Measurements from ENCODE around the gene NFIX. TPM values are rescaled to one million over a fixed set of nuclear protein-coding genes. Genes with fewer than 3 reads are reported as not detected.

The NFIX gene
- total RNA-seq, 1 experiment from 2014 or later = 144 TPM

DNA sequence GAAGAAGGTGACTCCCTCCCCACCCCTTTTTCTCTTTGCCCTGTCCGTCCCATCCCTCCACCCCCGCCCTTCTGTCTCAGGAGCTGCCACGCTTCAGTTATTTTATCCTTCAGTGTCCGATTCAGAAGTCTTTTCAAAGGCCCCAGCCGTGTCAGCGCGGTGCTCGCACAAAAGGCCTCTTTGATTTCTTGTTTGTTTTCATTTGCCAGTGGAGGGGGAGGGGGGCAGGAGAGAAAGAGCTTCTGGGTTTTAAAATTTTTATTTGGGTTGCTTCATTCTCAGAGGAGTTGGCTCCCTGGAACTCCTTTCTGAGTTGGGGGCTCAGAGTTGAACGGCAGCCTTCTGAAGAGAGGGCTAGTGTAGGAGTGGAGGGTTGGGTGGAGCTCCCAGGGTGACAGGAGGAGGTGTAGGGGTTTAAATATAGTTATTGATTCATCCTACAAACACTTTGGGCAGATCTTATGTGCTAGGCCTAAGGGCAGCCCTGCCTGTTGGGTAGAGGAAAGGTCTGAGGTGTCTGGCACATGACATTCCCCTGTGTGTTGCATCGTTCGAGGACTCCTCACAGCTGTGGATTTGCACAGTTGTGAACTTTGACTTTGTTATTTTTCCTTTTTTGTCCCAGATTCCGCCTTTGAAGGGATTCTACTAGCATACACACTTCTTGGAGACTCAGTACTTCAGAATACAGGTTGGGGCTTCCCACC lies 36.8 kb downstream of the NFIX start:
- H3K27me3 ChIP-seq (ENCODE audit: control insufficient read depth, insufficient read depth, low read length) = no peaks in the 10 kb centered on the region
- TF ChIP-seq, protein P1, sequence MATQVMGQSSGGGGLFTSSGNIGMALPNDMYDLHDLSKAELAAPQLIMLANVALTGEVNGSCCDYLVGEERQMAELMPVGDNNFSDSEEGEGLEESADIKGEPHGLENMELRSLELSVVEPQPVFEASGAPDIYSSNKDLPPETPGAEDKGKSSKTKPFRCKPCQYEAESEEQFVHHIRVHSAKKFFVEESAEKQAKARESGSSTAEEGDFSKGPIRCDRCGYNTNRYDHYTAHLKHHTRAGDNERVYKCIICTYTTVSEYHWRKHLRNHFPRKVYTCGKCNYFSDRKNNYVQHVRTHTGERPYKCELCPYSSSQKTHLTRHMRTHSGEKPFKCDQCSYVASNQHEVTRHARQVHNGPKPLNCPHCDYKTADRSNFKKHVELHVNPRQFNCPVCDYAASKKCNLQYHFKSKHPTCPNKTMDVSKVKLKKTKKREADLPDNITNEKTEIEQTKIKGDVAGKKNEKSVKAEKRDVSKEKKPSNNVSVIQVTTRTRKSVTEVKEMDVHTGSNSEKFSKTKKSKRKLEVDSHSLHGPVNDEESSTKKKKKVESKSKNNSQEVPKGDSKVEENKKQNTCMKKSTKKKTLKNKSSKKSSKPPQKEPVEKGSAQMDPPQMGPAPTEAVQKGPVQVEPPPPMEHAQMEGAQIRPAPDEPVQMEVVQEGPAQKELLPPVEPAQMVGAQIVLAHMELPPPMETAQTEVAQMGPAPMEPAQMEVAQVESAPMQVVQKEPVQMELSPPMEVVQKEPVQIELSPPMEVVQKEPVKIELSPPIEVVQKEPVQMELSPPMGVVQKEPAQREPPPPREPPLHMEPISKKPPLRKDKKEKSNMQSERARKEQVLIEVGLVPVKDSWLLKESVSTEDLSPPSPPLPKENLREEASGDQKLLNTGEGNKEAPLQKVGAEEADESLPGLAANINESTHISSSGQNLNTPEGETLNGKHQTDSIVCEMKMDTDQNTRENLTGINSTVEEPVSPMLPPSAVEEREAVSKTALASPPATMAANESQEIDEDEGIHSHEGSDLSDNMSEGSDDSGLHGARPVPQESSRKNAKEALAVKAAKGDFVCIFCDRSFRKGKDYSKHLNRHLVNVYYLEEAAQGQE (IDR thresholded peaks at IDR 0.05; ENCODE audit: insufficient read depth in 1 of 2, low read depth in 2 of 2, low read length in 1 of 2) = no peak
- TF ChIP-seq POLR2AphosphoS5 (IDR thresholded peaks at IDR 0.05; ENCODE audit: low read depth, low read length) (no peak), SIN3A (IDR thresholded peaks at IDR 0.05; ENCODE audit: borderline replicate concordance, insufficient read depth, low read depth, low read length) (no peak), TCF7L2 (IDR thresholded peaks at IDR 0.05; ENCODE audit: low read depth, low read length) (0 out of 2 replicates have a peak, but pooled peaks have one; percentile 29)
- TF ChIP-seq, protein P2, sequence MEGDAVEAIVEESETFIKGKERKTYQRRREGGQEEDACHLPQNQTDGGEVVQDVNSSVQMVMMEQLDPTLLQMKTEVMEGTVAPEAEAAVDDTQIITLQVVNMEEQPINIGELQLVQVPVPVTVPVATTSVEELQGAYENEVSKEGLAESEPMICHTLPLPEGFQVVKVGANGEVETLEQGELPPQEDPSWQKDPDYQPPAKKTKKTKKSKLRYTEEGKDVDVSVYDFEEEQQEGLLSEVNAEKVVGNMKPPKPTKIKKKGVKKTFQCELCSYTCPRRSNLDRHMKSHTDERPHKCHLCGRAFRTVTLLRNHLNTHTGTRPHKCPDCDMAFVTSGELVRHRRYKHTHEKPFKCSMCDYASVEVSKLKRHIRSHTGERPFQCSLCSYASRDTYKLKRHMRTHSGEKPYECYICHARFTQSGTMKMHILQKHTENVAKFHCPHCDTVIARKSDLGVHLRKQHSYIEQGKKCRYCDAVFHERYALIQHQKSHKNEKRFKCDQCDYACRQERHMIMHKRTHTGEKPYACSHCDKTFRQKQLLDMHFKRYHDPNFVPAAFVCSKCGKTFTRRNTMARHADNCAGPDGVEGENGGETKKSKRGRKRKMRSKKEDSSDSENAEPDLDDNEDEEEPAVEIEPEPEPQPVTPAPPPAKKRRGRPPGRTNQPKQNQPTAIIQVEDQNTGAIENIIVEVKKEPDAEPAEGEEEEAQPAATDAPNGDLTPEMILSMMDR (IDR thresholded peaks at IDR 0.05) = no peak
- H3K4me3 ChIP-seq (ENCODE audit: low read depth in 2 of 2, low read length in 2 of 2) = peak overlapping the region in 1 of 2 experiments; percentile 2; a peak in 1 of 4 replicates
- H3K27ac ChIP-seq (ENCODE audit: low read length) = peak overlapping the region; percentile 86
- ChIA-PET CTCF (interaction anchor here (0.7 to 1.1 kb wide), 3 partner anchors 11 to 30 kb away, joined by 3 to 5 read pairs (median 3); no protein-coding TSS in a partner anchor), POLR2A (no interaction called here)
- DNase-seq (ENCODE audit: low read depth, low spot score) = no peak
- H3K4me1 ChIP-seq (ENCODE audit: control insufficient read depth, insufficient read depth, low read length) = peaks cover 95% of the 10 kb centered on the region
- ATAC-seq = peak; percentile 41
- no peaks in the 10 kb centered on the region; the same call in 1 of the 2 replicates for H3K36me3 ChIP-seq (ENCODE audit: control insufficient read depth, insufficient read depth, low read length)
- intact Hi-C loops (cut with micrococcal nuclease; ENCODE audit: unreplicated experiment) (loop anchor here (10.0 kb wide), 2 partner anchors 47 to 63 kb away; no protein-coding TSS in a partner anchor), in situ Hi-C loops (cut with HindIII; ENCODE audit: low pct_unique_long_range_greater_than_20kb, low sequenced_read_pairs) (no loop called here)
- H3K9me3 ChIP-seq (ENCODE audit: control insufficient read depth, insufficient read depth, low read depth, low read length) = no peaks in the 10 kb centered on the region
- BruUV-seq (replicated peaks) = no TSS peak

DNA sequence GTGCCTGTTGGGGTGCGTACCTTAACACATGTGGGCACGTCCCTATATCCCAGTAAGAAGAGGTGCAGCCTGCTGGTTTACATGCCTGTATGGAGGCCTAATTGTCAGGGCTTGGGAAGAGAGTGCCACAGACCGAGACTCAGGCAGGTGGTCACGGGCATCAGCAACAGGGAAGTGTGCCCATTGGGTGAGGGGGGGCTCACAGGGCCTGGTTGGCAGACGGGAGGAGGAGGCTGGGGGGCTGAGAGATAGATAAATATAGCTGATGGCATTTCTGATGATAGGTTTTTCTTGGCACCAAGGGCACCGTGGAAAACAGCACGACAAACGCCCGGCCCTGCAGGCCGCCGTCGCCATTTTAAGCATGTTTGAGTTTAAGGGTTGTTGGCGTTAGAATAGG lies 37.6 kb downstream of the NFIX start:
- peaks cover 99% of the 10 kb centered on the region for H3K4me1 ChIP-seq (ENCODE audit: control insufficient read depth, insufficient read depth, low read length)
- ChIA-PET CTCF (interaction anchor here (1.1 kb wide), 1 partner anchor 12 kb away, joined by 3 read pairs; no protein-coding TSS in a partner anchor), POLR2A (no interaction called here)
- H3K9me3 ChIP-seq (ENCODE audit: control insufficient read depth, insufficient read depth, low read depth, low read length) = no peaks in the 10 kb centered on the region
- no peaks in the 10 kb centered on the region for H3K27me3 ChIP-seq (ENCODE audit: control insufficient read depth, insufficient read depth, low read length)
- H3K27ac ChIP-seq (ENCODE audit: low read length) = peak overlapping the region; percentile 86
- no peaks in the 10 kb centered on the region; the same call in 1 of the 2 replicates for H3K36me3 ChIP-seq (ENCODE audit: control insufficient read depth, insufficient read depth, low read length)
- no peak overlapping the region for H3K4me3 ChIP-seq (ENCODE audit: low read depth in 2 of 2, low read length in 2 of 2)
- no TSS peak for BruUV-seq (replicated peaks)
- DNase-seq (ENCODE audit: low read depth, low spot score) (no peak), ATAC-seq (no peak)
- intact Hi-C loops (cut with micrococcal nuclease; ENCODE audit: unreplicated experiment) = loop anchor here (10.0 kb wide), 2 partner anchors 48 to 62 kb away; no protein-coding TSS in a partner anchor
- in situ Hi-C loops (cut with HindIII; ENCODE audit: low pct_unique_long_range_greater_than_20kb, low sequenced_read_pairs) = no loop called here
- TF ChIP-seq, protein P1 (IDR thresholded peaks at IDR 0.05; ENCODE audit: insufficient read depth in 1 of 2, low read depth in 2 of 2, low read length in 1 of 2) = no peak
- TF ChIP-seq POLR2AphosphoS5 (IDR thresholded peaks at IDR 0.05; ENCODE audit: low read depth, low read length) (no peak), SIN3A (IDR thresholded peaks at IDR 0.05; ENCODE audit: borderline replicate concordance, insufficient read depth, low read depth, low read length) (no peak), TCF7L2 (IDR thresholded peaks at IDR 0.05; ENCODE audit: low read depth, low read length) (no peak)
- TF ChIP-seq, protein P2 (IDR thresholded peaks at IDR 0.05) = no peak

Measured in Panc1 (cell line).